CD4-positive, alpha-beta T cell (primary cell): ENCODE data around the gene TRIP10. TPM values are rescaled to one million over a fixed set of nuclear protein-coding genes. Genes with fewer than 3 reads are reported as not detected.

ENCODE experiments used
- ATAC-seq: fragments of 200-7000 bp; cut with Tn5 transposase; one replicate; pipeline ENCODE4 v1.10.0; 2022; ENCODE audit warnings: mild to moderate bottlenecking; ENCODE audit not compliant: poor library complexity
- CTCF ChIA-PET: fragments of 350-600 bp; sonication (Branson Sonifier 250); formaldehyde crosslinking; loops from one replicate; lab custom pipeline; 2021; ENCODE audit warnings: antibody characterized with exemption, inconsistent platforms; lab: Charles Lee
- POLR2A ChIA-PET: fragments of 350-600 bp; sonication (Branson Sonifier 250); formaldehyde crosslinking; loops from one replicate; lab custom pipeline; 2021; ENCODE audit warnings: antibody characterized with exemption, inconsistent platforms; lab: Charles Lee
- DNase-seq, 14 experiments: peaks; one replicate each; pipeline ENCODE4 v3.0.0-alpha.2; 2013 to 2020; ENCODE audit warnings: mixed read lengths in 2 of 14
- H3K27ac ChIP-seq, 2 donors: one replicate each; pipeline versions ENCODE4 v1.5.1 to v1.7.0; 2013; ENCODE audit warnings: low read length in 2 of 2, low read depth in 1 of 2, mild to moderate bottlenecking in 1 of 2
- H3K27me3 ChIP-seq, 2 experiments: 1 replicate in 1 of 2; 2 replicates in 1 of 2; pipeline versions ENCODE4 v1.6.1 to v1.7.0; 2013; ENCODE audit warnings: low read length in 2 of 2, control low read depth in 1 of 2, mild to moderate bottlenecking in 1 of 2, moderate library complexity in 1 of 2; ENCODE audit not compliant: insufficient read depth in 2 of 2, control insufficient read depth in 1 of 2
- H3K36me3 ChIP-seq: one replicate; pipeline ENCODE4 v1.6.1; 2013; ENCODE audit warnings: low read length, control low read depth; ENCODE audit not compliant: insufficient read depth
- H3K4me1 ChIP-seq: one replicate; pipeline ENCODE4 v1.6.1; 2013; ENCODE audit warnings: low read length, control low read depth; ENCODE audit not compliant: insufficient read depth
- H3K4me3 ChIP-seq: one replicate; pipeline ENCODE4 v1.5.1; 2013; ENCODE audit warnings: mild to moderate bottlenecking, low read length, moderate library complexity
- H3K9me3 ChIP-seq, 2 experiments: 1 replicate in 1 of 2; 2 replicates in 1 of 2; pipeline versions ENCODE4 v1.6.1 to v1.7.0; 2013; ENCODE audit warnings: low read length in 2 of 2, mild to moderate bottlenecking in 2 of 2, control low read depth in 1 of 2, moderate library complexity in 1 of 2; ENCODE audit not compliant: control insufficient read depth in 1 of 2, insufficient read depth in 1 of 2
- H3K27ac Mint-ChIP-seq: one replicate; pipeline ENCODE4 v1.8.0; 2020; ENCODE audit warnings: mixed read lengths
- H3K27me3 Mint-ChIP-seq: one replicate; pipeline ENCODE4 v1.8.0; 2021; ENCODE audit warnings: mixed read lengths
- H3K36me3 Mint-ChIP-seq: one replicate; pipeline ENCODE4 v1.8.0; 2021; ENCODE audit warnings: low read depth, mixed read lengths
- H3K4me1 Mint-ChIP-seq: one replicate; pipeline ENCODE4 v1.8.0; 2021; ENCODE audit warnings: low read depth, mixed read lengths
- H3K4me3 Mint-ChIP-seq: one replicate; pipeline ENCODE4 v1.8.0; 2020; ENCODE audit warnings: mild to moderate bottlenecking, mixed read lengths
- H3K9me3 Mint-ChIP-seq: one replicate; pipeline ENCODE4 v1.8.0; 2020; ENCODE audit warnings: mixed read lengths
- CTCF ChIP-seq: fragments of 200-600 bp; IDR thresholded peaks from one replicate; pipeline ENCODE4 v1.8.0; 2022; ENCODE audit warnings: antibody characterized with exemption, mild to moderate bottlenecking
- intact Hi-C, 2 experiments: fragments of 100-400 bp; cut with DNase I in 1 of 2; cut with micrococcal nuclease in 1 of 2; formaldehyde crosslinking; loops; one replicate each; pipeline versions ENCODE4 v1.15.1 to v1.9.0; 2023 to 2025; cut with DNase I, micrococcal nuclease
- total RNA-seq, 174 experiments: library from RNA in 2 of 174; stranded (reverse) in 2 of 174; gene quantifications; one replicate each; pipeline ENCODE4 v1.2.3 and lab custom pipeline; 2021 to 2026

Gene TRIP10
- total RNA-seq, 2 experiments from 2014 or later = 1.6 to 1.9 TPM

GRCh38 chr19:6714749-6715555 lies 24.5 kb upstream of the TRIP10 start:
- Mint-ChIP-seq H3K4me1 (peaks cover 17% of the 10 kb centered on the region), H3K9me3 (no peaks in the 10 kb centered on the region), H3K27me3 (peaks cover 23% of the 10 kb centered on the region), H3K27ac (no peak overlapping the region), H3K4me3 (no peak overlapping the region), H3K36me3 (no peaks in the 10 kb centered on the region)
- ATAC-seq (no peak), DNase-seq (no peak)
- Histone ChIP-seq H3K9me3 (peaks cover 0 to 7% of the 10 kb centered on the region in 2 experiments), H3K27me3 (peaks cover 8 to 11% of the 10 kb centered on the region in 2 experiments), H3K27ac (no peak overlapping the region), H3K36me3 (no peaks in the 10 kb centered on the region), H3K4me3 (no peak overlapping the region), H3K4me1 (peaks cover 8% of the 10 kb centered on the region)
- no peak for TF ChIP-seq CTCF
- intact Hi-C loops = loop anchor here in 1 of 2 experiments (5.0 kb wide), 1 partner anchor 33 kb away; no protein-coding TSS in a partner anchor
- CTCF ChIA-PET = no interaction called here
- POLR2A ChIA-PET = interaction anchor here (0.7 kb wide), 1 partner anchor 1746 kb away, joined by 3 read pairs; no protein-coding TSS in a partner anchor

- H3K4me1 Mint-ChIP-seq = peaks cover 4% of the 10 kb centered on the region
- intact Hi-C loops = loop anchor here in 1 of 2 experiments (5.0 kb wide), 1 partner anchor 34 kb away; no protein-coding TSS in a partner anchor
- Histone ChIP-seq H3K36me3 (no peaks in the 10 kb centered on the region), H3K27me3 (no peaks in the 10 kb centered on the region), H3K9me3 (no peaks in the 10 kb centered on the region), H3K27ac (no peak overlapping the region), H3K4me3 (no peak overlapping the region), H3K4me1 (no peaks in the 10 kb centered on the region)
- no peak for TF ChIP-seq CTCF
- H3K9me3 Mint-ChIP-seq = no peaks in the 10 kb centered on the region
- H3K27me3 Mint-ChIP-seq = peaks cover 7% of the 10 kb centered on the region
- no peak for DNase-seq
- no peaks in the 10 kb centered on the region for H3K36me3 Mint-ChIP-seq
- no peak overlapping the region for H3K27ac Mint-ChIP-seq
- POLR2A ChIA-PET = no interaction called here
- no peak for ATAC-seq
- no peak overlapping the region for H3K4me3 Mint-ChIP-seq
- CTCF ChIA-PET = no interaction called here
These were observed 22.9 kb upstream of the TRIP10 start for GRCh38 chr19:6716610-6716970.

GRCh38 chr19:6717036-6717435 lies 22.4 kb upstream of the TRIP10 start:
- H3K9me3 Mint-ChIP-seq = no peaks in the 10 kb centered on the region
- H3K4me3 Mint-ChIP-seq = no peak overlapping the region
- no peaks in the 10 kb centered on the region for H3K9me3 ChIP-seq
- ATAC-seq (no peak), DNase-seq (peak in 1 of 14 experiments; percentile 22)
- no peak overlapping the region for H3K4me3 ChIP-seq
- no peak for TF ChIP-seq CTCF
- H3K4me1 ChIP-seq = no peaks in the 10 kb centered on the region
- ChIA-PET CTCF (no interaction called here), POLR2A (no interaction called here)
- peaks cover 4% of the 10 kb centered on the region for H3K27me3 Mint-ChIP-seq
- no peaks in the 10 kb centered on the region for H3K36me3 Mint-ChIP-seq
- H3K36me3 ChIP-seq = no peaks in the 10 kb centered on the region
- intact Hi-C loops = loop anchor here in 1 of 2 experiments (5.0 kb wide), 1 partner anchor 35 kb away; no protein-coding TSS in a partner anchor
- H3K27ac Mint-ChIP-seq = no peak overlapping the region
- no peaks in the 10 kb centered on the region for H3K27me3 ChIP-seq
- H3K4me1 Mint-ChIP-seq = peaks cover 4% of the 10 kb centered on the region
- H3K27ac ChIP-seq = no peak overlapping the region
